Activated CD4-positive, CD25-positive, alpha-beta regulatory T cell treated with anti-CD3 and anti-CD28 coated beads, Interleukin-2, amount 50 U/mL, for 24 hours (primary cell): Measurements from ENCODE around the gene SPATC1L.
A peak's percentile ranks its signal among the peaks of the same experiment; 100 is the strongest.
"Not testable (repeated sequence)": the region's sequence is repeated elsewhere in the genome, so short reads cannot be mapped to it uniquely, and the experiment has no call there.

Experiments used
- ATAC-seq, 2 donors: fragments of 150-1000 bp; cut with Tn5 transposase; one replicate each; pipeline ENCODE4 v1.10.0; 2021; ENCODE audit warnings: mild to moderate bottlenecking in 1 of 2, moderate library complexity in 1 of 2

The SPATC1L gene

GRCh38 chr21:46183910-46184624, at the start of gene SPATC1L:
TSS of gene SPATC1L (minus strand) at chr21:46184459. CDS start at chr21:46182816, 1,643 bp downstream.
- peak; percentile 71 to 72 for ATAC-seq

- ATAC-seq: no peak
Measured at GRCh38 chr21:46229923-46230260, 45.6 kb upstream of the SPATC1L start.

- peak; percentile 41 to 55 for ATAC-seq
Measured at GRCh38 chr21:46229133-46229922, 45.1 kb upstream of the SPATC1L start.

GRCh38 chr21:46228345-46229051, 44.2 kb upstream of the SPATC1L start, which contains the start of gene LSS:
TSS of gene LSS (minus strand) at chr21:46228774. CDS start at chr21:46228745, 29 bp downstream.
- peak; percentile 96 for ATAC-seq

- ATAC-seq: no peak
Measured at GRCh38 chr21:46227811-46228344, 43.6 kb upstream of the SPATC1L start.

- no peak for ATAC-seq
Measured at GRCh38 chr21:46226920-46227599, 42.8 kb upstream of the SPATC1L start.

GRCh38 chr21:46226146-46226545, 41.9 kb upstream of the SPATC1L start:
- no peak for ATAC-seq

GRCh38 chr21:46223661-46224060, 39.4 kb upstream of the SPATC1L start:
- ATAC-seq: not testable (repeated sequence)

GRCh38 chr21:46223217-46223616, 39.0 kb upstream of the SPATC1L start:
- ATAC-seq: no peak

- no peak for ATAC-seq
Measured at GRCh38 chr21:46222436-46223116, 38.3 kb upstream of the SPATC1L start.

GRCh38 chr21:46221664-46222435, 37.6 kb upstream of the SPATC1L start:
- ATAC-seq: no peak

GRCh38 chr21:46220847-46221246, 36.6 kb upstream of the SPATC1L start:
- no peak for ATAC-seq

- ATAC-seq: no peak
Measured at GRCh38 chr21:46220275-46220810, 36.1 kb upstream of the SPATC1L start.

- ATAC-seq: no peak
Measured at GRCh38 chr21:46219591-46220239, 35.5 kb upstream of the SPATC1L start.

- no peak for ATAC-seq
Measured at GRCh38 chr21:46218906-46219590, 34.8 kb upstream of the SPATC1L start.

GRCh38 chr21:46217511-46218196, 33.4 kb upstream of the SPATC1L start:
- ATAC-seq: no peak

GRCh38 chr21:46216132-46216747, 32.0 kb upstream of the SPATC1L start:
- ATAC-seq: no peak

GRCh38 chr21:46215436-46216131, 31.3 kb upstream of the SPATC1L start:
- no peak for ATAC-seq
